ENCODE measurements around the gene TRIM31. TPM values are rescaled to one million over a fixed set of nuclear protein-coding genes. Genes with fewer than 3 reads are reported as not detected.

TRIM31 gene
- total RNA-seq, 1 donor from 2014 or later: not detected

- no peak overlapping the region for H3K4me3 Mint-ChIP-seq (ENCODE audit: low read depth)
- peaks cover 14% of the 10 kb centered on the region for H3K4me1 Mint-ChIP-seq (ENCODE audit: low read depth)
- TF ChIP-seq CTCF (IDR thresholded peaks at IDR 0.05; ENCODE audit: unreplicated experiment): no peak
- H3K36me3 Mint-ChIP-seq (ENCODE audit: insufficient read depth): peaks cover 26% of the 10 kb centered on the region
- H3K27ac Mint-ChIP-seq: no peak overlapping the region
- peaks cover 89% of the 10 kb centered on the region for H3K27me3 Mint-ChIP-seq
- no peaks in the 10 kb centered on the region for H3K9me3 Mint-ChIP-seq (ENCODE audit: low read depth)
- no peak for DNase-seq (ENCODE audit: low spot score, unreplicated experiment)
Observed at GRCh38 chr6:30073489-30074235, 39.2 kb downstream of the TRIM31 start.

- Mint-ChIP-seq H3K27me3 (peaks cover 76% of the 10 kb centered on the region), H3K27ac (no peak overlapping the region), H3K36me3 (ENCODE audit: insufficient read depth) (peaks cover 29% of the 10 kb centered on the region), H3K9me3 (ENCODE audit: low read depth) (no peaks in the 10 kb centered on the region), H3K4me3 (ENCODE audit: low read depth) (peak overlapping the region; percentile 15), H3K4me1 (ENCODE audit: low read depth) (peaks cover 22% of the 10 kb centered on the region)
- no peak for DNase-seq (ENCODE audit: low spot score, unreplicated experiment)
- TF ChIP-seq CTCF (IDR thresholded peaks at IDR 0.05; ENCODE audit: unreplicated experiment): no peak
Observed at GRCh38 chr6:30071858-30072257, 41.0 kb downstream of the TRIM31 start.

DNA sequence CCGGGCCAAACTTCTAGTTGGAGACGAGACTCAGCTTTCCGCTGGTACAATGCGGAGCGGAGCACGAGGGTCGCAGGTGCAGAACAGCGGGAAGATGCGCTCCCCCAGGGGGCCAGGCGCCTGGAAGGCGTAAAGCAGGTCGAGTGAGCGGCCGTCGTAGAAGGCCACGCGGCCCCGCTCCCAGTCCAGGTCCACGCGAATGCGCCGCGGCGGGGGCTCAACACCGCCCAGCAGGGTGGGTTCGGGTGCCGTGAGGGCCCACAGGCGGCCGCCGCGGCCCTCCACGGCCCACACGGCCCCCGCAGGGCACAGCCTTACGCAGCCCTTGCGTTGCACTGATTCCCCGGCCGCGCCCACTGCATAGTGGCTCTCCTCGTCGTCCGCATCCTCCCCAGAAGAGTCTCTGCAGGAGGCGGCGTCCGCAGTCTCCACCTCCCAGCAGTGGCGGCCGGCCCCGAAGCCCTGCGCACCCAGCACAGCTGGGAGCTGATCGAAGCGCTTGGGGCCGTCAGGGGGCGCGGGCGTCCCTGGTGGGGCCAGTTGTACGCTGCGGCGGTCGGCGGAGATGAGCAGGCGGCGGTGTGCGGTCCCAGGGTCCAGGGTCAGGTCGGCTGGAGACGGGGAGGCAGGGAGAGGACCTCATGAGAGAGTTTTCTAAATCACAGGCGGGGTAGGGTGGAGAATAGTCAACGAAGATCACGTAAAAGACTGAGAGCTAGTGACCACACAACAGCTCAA is 41.6 kb downstream of the TRIM31 start:
- no peak for DNase-seq (ENCODE audit: low spot score, unreplicated experiment)
- TF ChIP-seq CTCF (IDR thresholded peaks at IDR 0.05; ENCODE audit: unreplicated experiment): peak; percentile 44
- Mint-ChIP-seq H3K27ac (no peak overlapping the region), H3K27me3 (peaks cover 70% of the 10 kb centered on the region), H3K9me3 (ENCODE audit: low read depth) (no peaks in the 10 kb centered on the region), H3K36me3 (ENCODE audit: insufficient read depth) (peaks cover 29% of the 10 kb centered on the region), H3K4me1 (ENCODE audit: low read depth) (peaks cover 24% of the 10 kb centered on the region), H3K4me3 (ENCODE audit: low read depth) (peak overlapping the region; percentile 15)

DNA sequence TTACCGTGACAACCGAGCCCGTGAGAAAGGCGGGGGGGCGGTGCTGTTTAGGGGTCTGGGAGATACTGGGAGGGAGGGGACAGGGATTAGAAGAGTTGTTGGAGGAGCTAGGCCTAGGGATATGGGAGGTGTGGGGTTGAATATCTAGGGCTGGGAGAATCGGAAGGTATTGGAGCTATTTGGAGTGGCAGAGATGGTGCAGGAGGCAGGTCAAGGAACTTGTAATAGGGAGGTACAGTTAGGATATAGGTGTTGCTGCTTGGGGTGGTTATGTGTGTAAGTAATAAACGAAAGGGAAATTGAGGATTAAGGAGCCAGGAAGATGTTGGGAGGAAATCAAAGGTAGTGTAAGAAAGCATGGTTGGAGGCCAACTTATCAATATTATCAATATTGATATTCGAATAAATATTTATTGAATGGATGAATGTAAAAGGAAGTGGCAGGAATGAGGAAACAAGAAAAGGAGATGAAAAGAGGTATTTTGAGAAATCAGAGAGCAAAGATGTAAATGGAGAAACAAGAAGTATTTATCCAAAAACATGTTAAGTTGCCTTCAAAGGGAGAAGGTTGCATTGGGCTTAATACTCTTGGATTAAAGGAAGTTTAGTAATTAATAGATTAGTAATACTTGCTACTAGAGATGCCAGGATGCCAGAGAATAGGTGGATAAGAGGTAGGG is 45.3 kb downstream of the TRIM31 start:
- no peak for DNase-seq (ENCODE audit: low spot score, unreplicated experiment)
- H3K4me3 Mint-ChIP-seq (ENCODE audit: low read depth): peak overlapping the region; percentile 87
- peaks cover 35% of the 10 kb centered on the region for H3K27me3 Mint-ChIP-seq
- H3K4me1 Mint-ChIP-seq (ENCODE audit: low read depth): peaks cover 23% of the 10 kb centered on the region
- H3K36me3 Mint-ChIP-seq (ENCODE audit: insufficient read depth): peaks cover 29% of the 10 kb centered on the region
- TF ChIP-seq CTCF (IDR thresholded peaks at IDR 0.05; ENCODE audit: unreplicated experiment): no peak
- no peaks in the 10 kb centered on the region for H3K9me3 Mint-ChIP-seq (ENCODE audit: low read depth)
- peak overlapping the region; percentile 96 for H3K27ac Mint-ChIP-seq
